Activated B cell treated with CpG ODN at 0.5 μM for 24 hours (primary cell): ENCODE results near the gene SPEF1. TPM values are rescaled to one million over a fixed set of nuclear protein-coding genes. Genes with fewer than 3 reads are reported as not detected.

Source experiments
- ATAC-seq: fragments of 200-7000 bp; cut with Tn5 transposase; one replicate; pipeline ENCODE4 v1.10.0; 2021; ENCODE audit warnings: low read depth, mild to moderate bottlenecking, moderate library complexity
- CTCF ChIA-PET: fragments of 350-600 bp; sonication (Branson Sonifier 250); formaldehyde crosslinking; loops from one replicate; lab custom pipeline; 2021; ENCODE audit warnings: antibody characterized with exemption; lab: Charles Lee
- POLR2A ChIA-PET: fragments of 350-600 bp; sonication (Branson Sonifier 250); formaldehyde crosslinking; loops from one replicate; lab custom pipeline; 2021; ENCODE audit warnings: antibody characterized with exemption; lab: Charles Lee
- DNase-seq: peaks from one replicate; pipeline ENCODE4 v3.0.0; 2022
- H3K27ac Mint-ChIP-seq: one replicate; pipeline ENCODE4 v1.8.0; 2020; ENCODE audit warnings: mixed read lengths
- H3K27me3 Mint-ChIP-seq: one replicate; pipeline ENCODE4 v1.8.0; 2021; ENCODE audit warnings: mixed read lengths
- H3K36me3 Mint-ChIP-seq: one replicate; pipeline ENCODE4 v1.8.0; 2021; ENCODE audit warnings: low read depth, mixed read lengths
- H3K4me1 Mint-ChIP-seq: one replicate; pipeline ENCODE4 v1.8.0; 2021; ENCODE audit warnings: mixed read lengths
- H3K4me3 Mint-ChIP-seq: one replicate; pipeline ENCODE4 v1.8.0; 2020; ENCODE audit warnings: mild to moderate bottlenecking, mixed read lengths
- H3K9me3 Mint-ChIP-seq: one replicate; pipeline ENCODE4 v1.8.0; 2020; ENCODE audit warnings: mixed read lengths
- CTCF ChIP-seq: fragments of 200-600 bp; IDR thresholded peaks from one replicate; pipeline ENCODE4 v1.8.0; 2022; ENCODE audit warnings: antibody characterized with exemption, mild to moderate bottlenecking
- intact Hi-C: fragments of 100-400 bp; cut with micrococcal nuclease; formaldehyde crosslinking; loops from one replicate; pipeline ENCODE4 v1.15.1; 2024
- total RNA-seq: library from RNA; stranded (reverse); gene quantifications from 2 replicates; pipeline ENCODE4 v1.2.3, GENCODE V29; 2022

Gene SPEF1
- total RNA-seq, 1 donor from 2014 or later: not detected

DNA sequence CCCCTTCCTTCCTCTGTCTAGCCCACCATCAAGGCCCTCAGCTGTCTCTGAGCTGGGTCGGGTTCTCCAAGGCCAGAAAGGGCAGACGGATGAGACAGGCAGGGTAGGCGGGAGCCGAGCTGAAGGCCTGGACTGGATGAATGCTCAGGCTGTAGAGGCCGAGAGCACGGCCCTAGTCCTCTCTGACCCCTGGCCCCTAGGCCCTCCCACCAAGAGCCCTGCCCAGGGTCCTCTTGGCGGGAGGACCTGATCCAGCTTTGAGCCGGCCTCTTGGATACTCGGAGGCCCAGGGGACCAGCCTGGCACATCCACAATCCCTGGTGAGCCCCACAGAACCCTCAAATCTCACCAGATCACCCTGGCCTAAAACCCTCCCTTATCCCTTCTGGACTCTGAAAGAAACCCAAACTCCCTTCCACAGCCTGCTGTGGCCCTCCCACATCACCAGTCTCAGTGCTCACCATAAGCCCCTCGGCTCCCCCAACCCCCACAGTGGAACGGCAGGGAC lies 21.9 kb downstream of the SPEF1 start:
- TF ChIP-seq CTCF: no peak
- no peak for DNase-seq
- peaks cover 11% of the 10 kb centered on the region for H3K4me1 Mint-ChIP-seq
- H3K27me3 Mint-ChIP-seq: no peaks in the 10 kb centered on the region
- no peak overlapping the region for H3K4me3 Mint-ChIP-seq
- ATAC-seq: no peak
- H3K9me3 Mint-ChIP-seq: no peaks in the 10 kb centered on the region
- intact Hi-C loops: no loop called here
- H3K36me3 Mint-ChIP-seq: peaks cover 21% of the 10 kb centered on the region
- no peak overlapping the region for H3K27ac Mint-ChIP-seq
- ChIA-PET CTCF (no interaction called here), POLR2A (interaction anchor here (1.6 kb wide), 1 partner anchor 27 kb away, joined by 4 read pairs; the partner anchor contains the start of gene CENPB)

GRCh38 chr20:3758566-3758965 lies 22.7 kb downstream of the SPEF1 start:
- POLR2A ChIA-PET: no interaction called here
- Mint-ChIP-seq H3K27me3 (no peaks in the 10 kb centered on the region), H3K27ac (no peak overlapping the region), H3K36me3 (peaks cover 21% of the 10 kb centered on the region), H3K4me1 (peaks cover 11% of the 10 kb centered on the region), H3K4me3 (no peak overlapping the region), H3K9me3 (no peaks in the 10 kb centered on the region)
- intact Hi-C loops: no loop called here
- CTCF ChIA-PET: no interaction called here
- TF ChIP-seq CTCF: no peak
- DNase-seq (no peak), ATAC-seq (no peak)

DNA sequence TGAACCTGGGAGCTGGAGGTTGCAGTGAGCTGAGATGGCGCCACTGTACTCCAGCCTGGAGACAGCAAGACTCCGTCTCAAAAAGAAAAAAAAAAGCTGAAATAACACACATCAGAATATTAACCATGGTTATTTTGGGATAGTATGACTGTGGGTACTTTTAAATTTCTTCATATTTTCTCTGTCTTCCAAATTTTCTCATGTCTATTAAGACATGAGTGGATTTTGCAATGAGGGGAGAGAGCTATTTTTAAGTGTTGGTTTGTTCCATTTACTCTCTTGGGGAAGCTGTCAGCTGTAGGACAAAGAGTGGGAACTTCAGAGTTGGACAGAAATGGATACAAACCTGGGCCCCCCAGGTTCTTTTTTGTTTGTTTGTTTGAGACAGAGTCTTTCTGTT lies 24.0 kb downstream of the SPEF1 start:
- H3K27me3 Mint-ChIP-seq: no peaks in the 10 kb centered on the region
- ChIA-PET CTCF (interaction anchor here (1.7 kb wide), 1 partner anchor 11 kb away, joined by 5 read pairs; no protein-coding TSS in a partner anchor), POLR2A (interaction anchor here (1.4 kb wide), 1 partner anchor 11 kb away, joined by 4 read pairs; no protein-coding TSS in a partner anchor)
- H3K4me1 Mint-ChIP-seq: peaks cover 16% of the 10 kb centered on the region
- ATAC-seq: no peak
- H3K4me3 Mint-ChIP-seq: no peak overlapping the region
- H3K9me3 Mint-ChIP-seq: no peaks in the 10 kb centered on the region
- no peak for DNase-seq
- intact Hi-C loops: no loop called here
- H3K27ac Mint-ChIP-seq: no peak overlapping the region
- no peak for TF ChIP-seq CTCF
- peaks cover 23% of the 10 kb centered on the region for H3K36me3 Mint-ChIP-seq

- DNase-seq (no peak), ATAC-seq (no peak)
- ChIA-PET CTCF (interaction anchor here (1.0 to 5.5 kb wide), 3 partner anchors 12 to 100 kb away, joined by 3 to 32 read pairs (median 5); partner anchors contain the start of gene ADISSP), POLR2A (interaction anchor here (1.4 kb wide), 1 partner anchor 13 kb away, joined by 4 read pairs; no protein-coding TSS in a partner anchor)
- H3K27me3 Mint-ChIP-seq: no peaks in the 10 kb centered on the region
- H3K4me1 Mint-ChIP-seq: peaks cover 12% of the 10 kb centered on the region
- H3K4me3 Mint-ChIP-seq: no peak overlapping the region
- intact Hi-C loops: no loop called here
- peaks cover 18% of the 10 kb centered on the region for H3K36me3 Mint-ChIP-seq
- no peak for TF ChIP-seq CTCF
- H3K27ac Mint-ChIP-seq: no peak overlapping the region
- H3K9me3 Mint-ChIP-seq: no peaks in the 10 kb centered on the region
Measured at GRCh38 chr20:3755814-3756480, 25.3 kb downstream of the SPEF1 start.

GRCh38 chr20:3755269-3755668 lies 26.0 kb downstream of the SPEF1 start:
- intact Hi-C loops: no loop called here
- Mint-ChIP-seq H3K4me3 (no peak overlapping the region), H3K27ac (no peak overlapping the region), H3K36me3 (peaks cover 18% of the 10 kb centered on the region), H3K27me3 (no peaks in the 10 kb centered on the region), H3K4me1 (peaks cover 11% of the 10 kb centered on the region), H3K9me3 (no peaks in the 10 kb centered on the region)
- CTCF ChIA-PET: interaction anchor here (1.0 to 5.5 kb wide), 2 partner anchors 12 to 100 kb away, joined by 3 to 32 read pairs; partner anchors contain the start of gene ADISSP
- DNase-seq (no peak), ATAC-seq (no peak)
- POLR2A ChIA-PET: interaction anchor here (1.1 to 1.5 kb wide), 2 partner anchors 13 to 65 kb away, joined by 4 to 6 read pairs; partner anchors contain the start of genes ADISSP and AP5S1
- TF ChIP-seq CTCF: no peak
